ENCODE results near the gene ASB16.

ASB16 gene

GRCh38 chr17:44184212-44184810, 13.8 kb downstream of the ASB16 start:
- no peak for DNase-seq (ENCODE audit: low read depth)
- H3K4me3 ChIP-seq (ENCODE audit: low read depth, low read length), result no peak overlapping the region
- no peak for TF ChIP-seq CTCF (IDR thresholded peaks at IDR 0.05; ENCODE audit: insufficient read depth, low read depth, low read length, missing control alignments)

- DNase-seq (ENCODE audit: low read depth), result peak; percentile 100
- H3K4me3 ChIP-seq (ENCODE audit: low read depth, low read length), result peak within 1 kb of the TSS; percentile 95
- TF ChIP-seq CTCF (IDR thresholded peaks at IDR 0.05; ENCODE audit: insufficient read depth, low read depth, low read length, missing control alignments), result no peak
Measured at GRCh38 chr17:44186307-44187130, 16.0 kb downstream of the ASB16 start, which contains the start of gene TMUB2. Gene TMUB2, plus strand, starts transcription at chr17:44186972. Its CDS starts 737 bp downstream, at chr17:44187709.

- peak overlapping the region; percentile 85 for H3K4me3 ChIP-seq (ENCODE audit: low read depth, low read length)
- peak; percentile 44 for DNase-seq (ENCODE audit: low read depth)
- TF ChIP-seq CTCF (IDR thresholded peaks at IDR 0.05; ENCODE audit: insufficient read depth, low read depth, low read length, missing control alignments), result no peak
Measured at GRCh38 chr17:44187131-44187899, 16.8 kb downstream of the ASB16 start.

- no peak for TF ChIP-seq CTCF (IDR thresholded peaks at IDR 0.05; ENCODE audit: insufficient read depth, low read depth, low read length, missing control alignments)
- no peak for DNase-seq (ENCODE audit: low read depth)
- no peak overlapping the region for H3K4me3 ChIP-seq (ENCODE audit: low read depth, low read length)
Measured at GRCh38 chr17:44188576-44189403, 18.3 kb downstream of the ASB16 start.

GRCh38 chr17:44190481-44190880, 20.0 kb downstream of the ASB16 start:
- H3K4me3 ChIP-seq (ENCODE audit: low read depth, low read length), result no peak overlapping the region
- no peak for DNase-seq (ENCODE audit: low read depth)
- TF ChIP-seq CTCF (IDR thresholded peaks at IDR 0.05; ENCODE audit: insufficient read depth, low read depth, low read length, missing control alignments), result no peak

- DNase-seq (ENCODE audit: low read depth), result no peak
- no peak overlapping the region for H3K4me3 ChIP-seq (ENCODE audit: low read depth, low read length)
- TF ChIP-seq CTCF (IDR thresholded peaks at IDR 0.05; ENCODE audit: insufficient read depth, low read depth, low read length, missing control alignments), result no peak
Measured at GRCh38 chr17:44191369-44191768, 20.9 kb downstream of the ASB16 start.
